ENCODE data around the gene SLC35E2B.
"Not testable (repeated sequence)": the region's sequence is repeated elsewhere in the genome, so short reads cannot be mapped to it uniquely, and the experiment has no call there.

- TF ChIP-seq CTCF (IDR thresholded peaks at IDR 0.05; ENCODE audit: insufficient read depth, low read length); POLR2AphosphoS5 (IDR thresholded peaks at IDR 0.05; ENCODE audit: low read depth); REST (IDR thresholded peaks at IDR 0.05; ENCODE audit: insufficient replicate concordance, low read depth); SPI1 (IDR thresholded peaks at IDR 0.05; ENCODE audit: borderline replicate concordance, low read depth): not testable (repeated sequence)
Measured at GRCh38 chr1:1676087-1676486, 16.5 kb downstream of the SLC35E2B start.

Measured in HL-60 (cell line).